Astrocyte of the cerebellum (primary cell): ENCODE measurements around the gene RNF220.
"Not testable (repeated sequence)": the region's sequence is repeated elsewhere in the genome, so short reads cannot be mapped to it uniquely, and the experiment has no call there.

Source experiments
- DNase-seq: peaks from one replicate; pipeline ENCODE4 v3.0.0-alpha.2; 2011; ENCODE audit warnings: low read depth
- H3K4me3 ChIP-seq: 2 replicates; pipeline ENCODE4 v1.5.1; 2011; ENCODE audit warnings: mild to moderate bottlenecking, low read depth, low read length, moderate library complexity
- CTCF ChIP-seq: IDR thresholded peaks from 2 replicates; pipeline ENCODE4 v1.5.1; 2012; ENCODE audit warnings: low read length, low read depth, moderate library complexity, mild to moderate bottlenecking; ENCODE audit errors: missing control alignments
- in situ Hi-C: cut with HindIII; loops from 2 replicates; pipeline ENCODE4 v1.10.0; 2017; ENCODE audit warnings: low sequenced_read_pairs

RNF220 gene

GRCh38 chr1:44501047-44501890 lies 96.2 kb downstream of the RNF220 start:
- no peak for DNase-seq
- no peak for TF ChIP-seq CTCF
- no peak overlapping the region for H3K4me3 ChIP-seq
- in situ Hi-C loops, result no loop called here

GRCh38 chr1:44502823-44503222 lies 97.8 kb downstream of the RNF220 start:
- H3K4me3 ChIP-seq, DNase-seq, in situ Hi-C loops: not testable (repeated sequence)

GRCh38 chr1:44503625-44504024 lies 98.6 kb downstream of the RNF220 start:
- in situ Hi-C loops, result no loop called here
- no peak overlapping the region for H3K4me3 ChIP-seq

GRCh38 chr1:44505210-44505993 lies 100.3 kb downstream of the RNF220 start:
- no peak overlapping the region for H3K4me3 ChIP-seq
- no peak for TF ChIP-seq CTCF
- DNase-seq, result peak; percentile 75
- in situ Hi-C loops, result no loop called here

More at GRCh38 chr1:44503625-44504024, 98.6 kb downstream of the RNF220 start:
- TF ChIP-seq CTCF, result no peak
- no peak for DNase-seq

GRCh38 chr1:44507490-44508396 lies 102.7 kb downstream of the RNF220 start:
- no peak for TF ChIP-seq CTCF
- no peak for DNase-seq
- in situ Hi-C loops, result no loop called here
- H3K4me3 ChIP-seq, result no peak overlapping the region

GRCh38 chr1:44508397-44508745 lies 103.3 kb downstream of the RNF220 start:
- in situ Hi-C loops, result no loop called here
- H3K4me3 ChIP-seq, result no peak overlapping the region
- TF ChIP-seq CTCF, result no peak
- DNase-seq, result no peak
